Neural cell (in vitro differentiated cells): Measurements from ENCODE around the gene EPHA2. TPM values are rescaled to one million over a fixed set of nuclear protein-coding genes. Genes with fewer than 3 reads are reported as not detected.

ENCODE experiments used
- H2AFZ ChIP-seq: fragments of 200-600, 300-800 bp; sonication (generic), shearing (Covaris generic); 2 replicates; pipeline ENCODE4 v1.6.0; 2014; ENCODE audit warnings: low read depth, mild to moderate bottlenecking, antibody characterized with exemption, low read length, moderate library complexity
- H3F3A ChIP-seq: fragments of 200-600 bp; shearing (Covaris generic); 2 replicates; pipeline ENCODE4 v1.6.1; 2016; ENCODE audit warnings: mild to moderate bottlenecking, moderate library complexity, mixed read lengths, antibody characterized with exemption, low read length; ENCODE audit not compliant: insufficient read depth, poor library complexity, severe bottlenecking
- H3K27ac ChIP-seq: fragments of 200-600, 300-800 bp; sonication (generic), shearing (Covaris generic); 2 replicates; pipeline ENCODE4 v1.5.1; 2014; ENCODE audit warnings: mild to moderate bottlenecking, low read length, moderate library complexity
- H3K27me3 ChIP-seq: fragments of 300-800, 200-600 bp; sonication (generic), shearing (Covaris generic); 2 replicates; pipeline ENCODE4 v1.6.0; 2014; ENCODE audit warnings: mild to moderate bottlenecking, low read depth, low read length, moderate library complexity; ENCODE audit not compliant: insufficient read depth
- H3K36me3 ChIP-seq: fragments of 300-800, 200-600 bp; sonication (generic), shearing (Covaris generic); 2 replicates; pipeline ENCODE4 v1.5.1; 2014; ENCODE audit warnings: mild to moderate bottlenecking, antibody characterized with exemption, low read length, moderate library complexity; ENCODE audit not compliant: insufficient read depth
- H3K4me2 ChIP-seq: fragments of 300-800, 200-600 bp; sonication (generic), shearing (Covaris generic); 2 replicates; pipeline ENCODE4 v1.6.0; 2014; ENCODE audit warnings: mild to moderate bottlenecking, low read length
- H3K4me3 ChIP-seq: fragments of 300-800, 200-600 bp; sonication (generic), shearing (Covaris generic); 2 replicates; pipeline ENCODE4 v1.5.1; 2014; ENCODE audit warnings: mild to moderate bottlenecking, low read length, moderate library complexity
- H3K79me2 ChIP-seq: fragments of 200-600 bp; shearing (Covaris generic); replicated peaks from 2 replicates; pipeline ENCODE4 v1.6.0; 2014; ENCODE audit warnings: mild to moderate bottlenecking, low read length, moderate library complexity; ENCODE audit not compliant: insufficient read depth
- H3K9ac ChIP-seq: fragments of 300-800, 200-600 bp; sonication (generic), shearing (Covaris generic); 2 replicates; pipeline ENCODE4 v1.6.1; 2016; ENCODE audit warnings: mild to moderate bottlenecking, low read length, mixed read lengths
- H3K9me2 ChIP-seq: fragments of 200-600 bp; shearing (Covaris generic); 2 replicates; pipeline ENCODE4 v1.6.1; 2016; ENCODE audit warnings: mild to moderate bottlenecking, low read length, mixed read lengths; ENCODE audit not compliant: insufficient read depth
- H3K9me3 ChIP-seq: fragments of 200-600, 300-800 bp; sonication (generic), shearing (Covaris generic); 2 replicates; pipeline ENCODE4 v1.6.1; 2016; ENCODE audit warnings: mild to moderate bottlenecking, mixed run types, low read length, moderate library complexity, mixed read lengths
- H4K20me1 ChIP-seq: fragments of 200-600 bp; shearing (Covaris generic); 2 replicates; pipeline ENCODE4 v1.6.1; 2016; ENCODE audit warnings: mild to moderate bottlenecking, mixed run types; ENCODE audit not compliant: insufficient read depth
- CTCF ChIP-seq: fragments of 450-650 bp; IDR thresholded peaks from 2 replicates; pipeline ENCODE4 v1.5.1; 2014; ENCODE audit warnings: antibody characterized with exemption, mild to moderate bottlenecking, moderate library complexity; ENCODE audit not compliant: poor library complexity, severe bottlenecking
- EP300 ChIP-seq: fragments of 450-650 bp; conservative IDR thresholded peaks from 2 replicates; pipeline ENCODE4 v1.6.1; 2014; ENCODE audit warnings: antibody characterized with exemption, mild to moderate bottlenecking, moderate library complexity; ENCODE audit not compliant: poor library complexity, severe bottlenecking
- EZH2 ChIP-seq: fragments of 200-600, 300-800 bp; shearing (Covaris generic), sonication (generic); IDR thresholded peaks from 2 replicates; pipeline ENCODE4 v1.6.1; 2014; ENCODE audit warnings: antibody characterized with exemption, low read length, borderline replicate concordance, mild to moderate bottlenecking; ENCODE audit not compliant: insufficient read depth, poor library complexity, severe bottlenecking
- MXI1 ChIP-seq: fragments of 450-650 bp; conservative IDR thresholded peaks from 2 replicates; pipeline ENCODE4 v1.6.1; 2014; ENCODE audit warnings: antibody characterized with exemption, mild to moderate bottlenecking; ENCODE audit not compliant: poor library complexity, severe bottlenecking
- POLR2AphosphoS5 ChIP-seq: IDR thresholded peaks from 2 replicates; pipeline ENCODE4 v1.6.1; 2012
- RAD21 ChIP-seq: fragments of 450-650 bp; conservative IDR thresholded peaks from 2 replicates; pipeline ENCODE4 v1.6.1; 2014; ENCODE audit warnings: antibody characterized with exemption, mild to moderate bottlenecking, moderate library complexity
- REST ChIP-seq: IDR thresholded peaks from 2 replicates; pipeline ENCODE4 v1.6.1; 2012; ENCODE audit warnings: borderline replicate concordance
- SMC3 ChIP-seq: fragments of 450-650 bp; conservative IDR thresholded peaks from 2 replicates; pipeline ENCODE4 v1.6.1; 2014; ENCODE audit warnings: antibody characterized with exemption, mild to moderate bottlenecking, moderate library complexity; ENCODE audit not compliant: poor library complexity
- TAF1 ChIP-seq: IDR thresholded peaks from 2 replicates; pipeline ENCODE4 v1.6.1; 2012; ENCODE audit warnings: low read depth
- polyA plus RNA-seq: library from polyadenylated mRNA; depleted of rRNA; stranded (reverse); fragments of >200 nt; gene quantifications from 2 replicates; pipeline ENCODE4 v1.2.3, GENCODE V29; 2014

EPHA2 gene
- polyA plus RNA-seq, 1 donor from 2014 or later = 0.63 TPM

GRCh38 chr1:16137890-16138467 lies 17.9 kb downstream of the EPHA2 start:
- Histone ChIP-seq H3K9me3 (no peaks in the 10 kb centered on the region), H3K27me3 (no peaks in the 10 kb centered on the region), H3K27ac (no peak overlapping the region), H4K20me1 (no peaks in the 10 kb centered on the region), H3K4me2 (no peak overlapping the region), H3K4me3 (no peak overlapping the region), H3K36me3 (no peaks in the 10 kb centered on the region), H3F3A (no peaks in the 10 kb centered on the region), H3K79me2 (no peaks in the 10 kb centered on the region), H3K9me2 (no peaks in the 10 kb centered on the region), H3K9ac (no peak overlapping the region), H2AFZ (no peak overlapping the region)
- TF ChIP-seq EP300 (no peak), REST (no peak), TAF1 (no peak)

GRCh38 chr1:16135501-16135900 lies 20.4 kb downstream of the EPHA2 start:
- H3K27ac ChIP-seq = no peak overlapping the region
- H3K9ac ChIP-seq = no peak overlapping the region
- H3K36me3 ChIP-seq = no peaks in the 10 kb centered on the region
- no peaks in the 10 kb centered on the region for H3K79me2 ChIP-seq
- H3K4me3 ChIP-seq = no peak overlapping the region
- H3K4me2 ChIP-seq = no peak overlapping the region
- no peak for TF ChIP-seq POLR2AphosphoS5
- TF ChIP-seq EZH2 = no peak
- no peak for TF ChIP-seq RAD21
- no peak for TF ChIP-seq REST
- no peaks in the 10 kb centered on the region for H3K9me2 ChIP-seq
- no peak overlapping the region for H2AFZ ChIP-seq
- H3K9me3 ChIP-seq = no peaks in the 10 kb centered on the region
- no peaks in the 10 kb centered on the region for H3K27me3 ChIP-seq
- no peaks in the 10 kb centered on the region for H4K20me1 ChIP-seq
- H3F3A ChIP-seq = no peaks in the 10 kb centered on the region

- Histone ChIP-seq H3K79me2 (no peaks in the 10 kb centered on the region), H3K4me3 (no peak overlapping the region), H3K9me3 (no peaks in the 10 kb centered on the region), H3K4me2 (no peak overlapping the region), H3F3A (no peaks in the 10 kb centered on the region), H3K27me3 (no peaks in the 10 kb centered on the region), H3K9ac (no peak overlapping the region), H3K36me3 (no peaks in the 10 kb centered on the region), H3K9me2 (no peaks in the 10 kb centered on the region), H2AFZ (no peak overlapping the region), H3K27ac (no peak overlapping the region), H4K20me1 (no peaks in the 10 kb centered on the region)
- TF ChIP-seq EP300 (no peak), MXI1 (no peak), CTCF (no peak), REST (no peak), POLR2AphosphoS5 (no peak), RAD21 (no peak), TAF1 (no peak), EZH2 (no peak), SMC3 (no peak)
These were observed 21.0 kb downstream of the EPHA2 start for GRCh38 chr1:16134906-16135305.
